ENCODE measurements around the gene PYCR2.

DNA sequence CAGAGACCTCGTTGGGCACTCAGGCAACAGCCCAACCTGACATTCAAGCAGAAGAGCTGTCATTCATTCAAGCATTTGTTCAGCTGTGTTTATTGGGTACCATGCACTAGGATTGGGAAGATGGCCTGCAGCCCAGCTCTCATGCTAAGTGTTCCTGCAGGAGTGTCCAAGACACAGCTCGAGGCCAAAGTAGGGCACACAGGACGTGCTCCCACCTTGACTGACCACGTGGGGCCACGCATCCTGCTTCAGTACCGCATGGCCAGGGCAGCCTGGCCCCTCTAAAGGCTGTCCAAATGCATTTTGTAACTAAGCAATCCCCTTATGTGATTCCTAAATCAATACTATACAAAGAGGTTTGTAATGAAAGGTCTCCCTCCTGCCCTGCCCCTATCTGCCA is 9.7 kb downstream of the PYCR2 start:
- TF ChIP-seq, protein P1, sequence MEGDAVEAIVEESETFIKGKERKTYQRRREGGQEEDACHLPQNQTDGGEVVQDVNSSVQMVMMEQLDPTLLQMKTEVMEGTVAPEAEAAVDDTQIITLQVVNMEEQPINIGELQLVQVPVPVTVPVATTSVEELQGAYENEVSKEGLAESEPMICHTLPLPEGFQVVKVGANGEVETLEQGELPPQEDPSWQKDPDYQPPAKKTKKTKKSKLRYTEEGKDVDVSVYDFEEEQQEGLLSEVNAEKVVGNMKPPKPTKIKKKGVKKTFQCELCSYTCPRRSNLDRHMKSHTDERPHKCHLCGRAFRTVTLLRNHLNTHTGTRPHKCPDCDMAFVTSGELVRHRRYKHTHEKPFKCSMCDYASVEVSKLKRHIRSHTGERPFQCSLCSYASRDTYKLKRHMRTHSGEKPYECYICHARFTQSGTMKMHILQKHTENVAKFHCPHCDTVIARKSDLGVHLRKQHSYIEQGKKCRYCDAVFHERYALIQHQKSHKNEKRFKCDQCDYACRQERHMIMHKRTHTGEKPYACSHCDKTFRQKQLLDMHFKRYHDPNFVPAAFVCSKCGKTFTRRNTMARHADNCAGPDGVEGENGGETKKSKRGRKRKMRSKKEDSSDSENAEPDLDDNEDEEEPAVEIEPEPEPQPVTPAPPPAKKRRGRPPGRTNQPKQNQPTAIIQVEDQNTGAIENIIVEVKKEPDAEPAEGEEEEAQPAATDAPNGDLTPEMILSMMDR (conservative IDR thresholded peaks at IDR 0.05 in 1 of 2, IDR thresholded peaks at IDR 0.05 in 1 of 2; ENCODE audit: low read depth in 1 of 2, low read length in 2 of 2), result no peak
- TF ChIP-seq EZH2 (IDR thresholded peaks at IDR 0.05; ENCODE audit: low read length, missing control alignments), result no peak

Measured in fibroblast of lung (primary cell).